Astrocyte of the spinal cord (primary cell): ENCODE measurements around the gene OMG.

Experiments
- DNase-seq: peaks from one replicate; pipeline ENCODE4 v3.0.0; 2011; ENCODE audit warnings: low read depth, low spot score
- H3K4me3 ChIP-seq: 2 replicates; pipeline ENCODE4 v1.5.1; 2011; ENCODE audit warnings: low read depth, mild to moderate bottlenecking, low read length, moderate library complexity
- CTCF ChIP-seq: IDR thresholded peaks from 2 replicates; pipeline ENCODE4 v1.5.1; 2012; ENCODE audit warnings: low read depth, mild to moderate bottlenecking, low read length, inconsistent platforms
- in situ Hi-C: cut with HindIII; loops from 2 replicates; pipeline ENCODE4 v1.10.0; 2017; ENCODE audit warnings: low sequenced_read_pairs

OMG gene

GRCh38 chr17:31248986-31249834 lies 47.8 kb downstream of the OMG start:
- DNase-seq = peak; percentile 70
- in situ Hi-C loops = no loop called here
- H3K4me3 ChIP-seq = no peak overlapping the region
- no peak for TF ChIP-seq CTCF
